ENCODE data around the gene IGSF9B. TPM values are rescaled to one million over a fixed set of nuclear protein-coding genes. Genes with fewer than 3 reads are reported as not detected.

IGSF9B gene
- total and polyA plus RNA-seq, 10 of the 15 experiments (the other 5 are each of a cell fraction or from before 2014, with no cell fraction given): 0.03 to 3.7 (median 0.20) TPM; not detected in 2

DNA sequence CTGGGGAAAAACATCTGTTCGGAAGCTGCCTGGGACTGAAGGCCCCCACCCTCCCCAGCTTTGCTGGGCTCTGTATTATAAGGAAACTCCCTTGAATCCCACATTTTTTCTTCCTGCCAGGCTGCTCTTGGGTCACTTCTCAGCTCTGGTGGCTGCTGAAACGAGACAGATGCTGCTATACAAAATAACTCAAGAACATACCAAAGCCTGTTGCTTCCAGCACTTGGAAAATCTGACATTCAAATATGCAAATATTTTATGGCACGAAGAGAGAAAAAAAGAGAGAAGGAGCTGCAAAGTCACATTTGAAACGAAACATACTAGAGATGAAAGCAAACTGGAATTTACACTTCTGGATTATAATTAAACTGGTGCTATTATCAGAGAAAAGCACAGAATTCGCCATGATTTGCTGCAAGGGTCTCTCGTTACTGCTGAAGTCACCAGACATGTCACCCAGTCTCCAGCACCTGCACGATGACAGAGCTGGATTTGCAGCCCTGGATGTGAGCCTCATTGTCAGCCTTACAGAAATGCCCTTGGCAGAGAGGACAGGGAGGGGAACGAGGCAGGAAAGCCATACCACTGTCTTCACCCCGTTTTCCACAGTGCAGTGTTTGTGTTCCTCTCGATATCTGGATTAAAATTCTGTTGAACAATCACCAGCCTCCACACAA lies 47.9 kb upstream of the IGSF9B start:
- WGBS (ENCODE audit: insufficient coverage, insufficient replicate concordance, low lambda C conversion rate, missing lambda C conversion rate): 22% methylated on average over 10 of the region's 10 CpGs
- intact Hi-C loops (cut with micrococcal nuclease; ENCODE audit: unreplicated experiment): no loop called here
- TF ChIP-seq MEF2B (IDR thresholded peaks at IDR 0.05; ENCODE audit: partially characterized antibody, poor library complexity, severe bottlenecking) (no peak), KAT2A (conservative IDR thresholded peaks at IDR 0.05; ENCODE audit: control insufficient read depth, low read depth, low read length) (no peak), ZNF24 (IDR thresholded peaks at IDR 0.05) (no peak), JUND (IDR thresholded peaks at IDR 0.05; ENCODE audit: low read depth, low read length) (no peak), CHD2 (IDR thresholded peaks at IDR 0.05; ENCODE audit: borderline replicate concordance, low read depth, low read length) (no peak), RAD51 (IDR thresholded peaks at IDR 0.05) (no peak), IKZF2 (IDR thresholded peaks at IDR 0.05) (no peak), HCFC1 (IDR thresholded peaks at IDR 0.05; ENCODE audit: low read length) (no peak), BACH1 (IDR thresholded peaks at IDR 0.05; ENCODE audit: borderline replicate concordance) (no peak), ZZZ3 (IDR thresholded peaks at IDR 0.05; ENCODE audit: control insufficient read depth, insufficient read length, low read depth) (no peak), YY1 (IDR thresholded peaks at IDR 0.05; ENCODE audit: low read depth, low read length) (no peak)
- TF ChIP-seq, protein P1, sequence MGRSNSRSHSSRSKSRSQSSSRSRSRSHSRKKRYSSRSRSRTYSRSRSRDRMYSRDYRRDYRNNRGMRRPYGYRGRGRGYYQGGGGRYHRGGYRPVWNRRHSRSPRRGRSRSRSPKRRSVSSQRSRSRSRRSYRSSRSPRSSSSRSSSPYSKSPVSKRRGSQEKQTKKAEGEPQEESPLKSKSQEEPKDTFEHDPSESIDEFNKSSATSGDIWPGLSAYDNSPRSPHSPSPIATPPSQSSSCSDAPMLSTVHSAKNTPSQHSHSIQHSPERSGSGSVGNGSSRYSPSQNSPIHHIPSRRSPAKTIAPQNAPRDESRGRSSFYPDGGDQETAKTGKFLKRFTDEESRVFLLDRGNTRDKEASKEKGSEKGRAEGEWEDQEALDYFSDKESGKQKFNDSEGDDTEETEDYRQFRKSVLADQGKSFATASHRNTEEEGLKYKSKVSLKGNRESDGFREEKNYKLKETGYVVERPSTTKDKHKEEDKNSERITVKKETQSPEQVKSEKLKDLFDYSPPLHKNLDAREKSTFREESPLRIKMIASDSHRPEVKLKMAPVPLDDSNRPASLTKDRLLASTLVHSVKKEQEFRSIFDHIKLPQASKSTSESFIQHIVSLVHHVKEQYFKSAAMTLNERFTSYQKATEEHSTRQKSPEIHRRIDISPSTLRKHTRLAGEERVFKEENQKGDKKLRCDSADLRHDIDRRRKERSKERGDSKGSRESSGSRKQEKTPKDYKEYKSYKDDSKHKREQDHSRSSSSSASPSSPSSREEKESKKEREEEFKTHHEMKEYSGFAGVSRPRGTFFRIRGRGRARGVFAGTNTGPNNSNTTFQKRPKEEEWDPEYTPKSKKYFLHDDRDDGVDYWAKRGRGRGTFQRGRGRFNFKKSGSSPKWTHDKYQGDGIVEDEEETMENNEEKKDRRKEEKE (IDR thresholded peaks at IDR 0.05): no peak
- TF ChIP-seq, protein P2, sequence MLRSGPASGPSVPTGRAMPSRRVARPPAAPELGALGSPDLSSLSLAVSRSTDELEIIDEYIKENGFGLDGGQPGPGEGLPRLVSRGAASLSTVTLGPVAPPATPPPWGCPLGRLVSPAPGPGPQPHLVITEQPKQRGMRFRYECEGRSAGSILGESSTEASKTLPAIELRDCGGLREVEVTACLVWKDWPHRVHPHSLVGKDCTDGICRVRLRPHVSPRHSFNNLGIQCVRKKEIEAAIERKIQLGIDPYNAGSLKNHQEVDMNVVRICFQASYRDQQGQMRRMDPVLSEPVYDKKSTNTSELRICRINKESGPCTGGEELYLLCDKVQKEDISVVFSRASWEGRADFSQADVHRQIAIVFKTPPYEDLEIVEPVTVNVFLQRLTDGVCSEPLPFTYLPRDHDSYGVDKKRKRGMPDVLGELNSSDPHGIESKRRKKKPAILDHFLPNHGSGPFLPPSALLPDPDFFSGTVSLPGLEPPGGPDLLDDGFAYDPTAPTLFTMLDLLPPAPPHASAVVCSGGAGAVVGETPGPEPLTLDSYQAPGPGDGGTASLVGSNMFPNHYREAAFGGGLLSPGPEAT (IDR thresholded peaks at IDR 0.05; ENCODE audit: low read depth): no peak
- TF ChIP-seq, protein P3, sequence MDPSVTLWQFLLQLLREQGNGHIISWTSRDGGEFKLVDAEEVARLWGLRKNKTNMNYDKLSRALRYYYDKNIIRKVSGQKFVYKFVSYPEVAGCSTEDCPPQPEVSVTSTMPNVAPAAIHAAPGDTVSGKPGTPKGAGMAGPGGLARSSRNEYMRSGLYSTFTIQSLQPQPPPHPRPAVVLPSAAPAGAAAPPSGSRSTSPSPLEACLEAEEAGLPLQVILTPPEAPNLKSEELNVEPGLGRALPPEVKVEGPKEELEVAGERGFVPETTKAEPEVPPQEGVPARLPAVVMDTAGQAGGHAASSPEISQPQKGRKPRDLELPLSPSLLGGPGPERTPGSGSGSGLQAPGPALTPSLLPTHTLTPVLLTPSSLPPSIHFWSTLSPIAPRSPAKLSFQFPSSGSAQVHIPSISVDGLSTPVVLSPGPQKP (IDR thresholded peaks at IDR 0.05; ENCODE audit: low read depth, low read length): no peak
- TF ChIP-seq, protein P4, sequence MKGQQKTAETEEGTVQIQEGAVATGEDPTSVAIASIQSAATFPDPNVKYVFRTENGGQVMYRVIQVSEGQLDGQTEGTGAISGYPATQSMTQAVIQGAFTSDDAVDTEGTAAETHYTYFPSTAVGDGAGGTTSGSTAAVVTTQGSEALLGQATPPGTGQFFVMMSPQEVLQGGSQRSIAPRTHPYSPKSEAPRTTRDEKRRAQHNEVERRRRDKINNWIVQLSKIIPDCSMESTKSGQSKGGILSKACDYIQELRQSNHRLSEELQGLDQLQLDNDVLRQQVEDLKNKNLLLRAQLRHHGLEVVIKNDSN (IDR thresholded peaks at IDR 0.05; ENCODE audit: borderline replicate concordance, extremely low read length, insufficient read depth, low read depth, low read length): no peak
- TF ChIP-seq, protein P5, sequence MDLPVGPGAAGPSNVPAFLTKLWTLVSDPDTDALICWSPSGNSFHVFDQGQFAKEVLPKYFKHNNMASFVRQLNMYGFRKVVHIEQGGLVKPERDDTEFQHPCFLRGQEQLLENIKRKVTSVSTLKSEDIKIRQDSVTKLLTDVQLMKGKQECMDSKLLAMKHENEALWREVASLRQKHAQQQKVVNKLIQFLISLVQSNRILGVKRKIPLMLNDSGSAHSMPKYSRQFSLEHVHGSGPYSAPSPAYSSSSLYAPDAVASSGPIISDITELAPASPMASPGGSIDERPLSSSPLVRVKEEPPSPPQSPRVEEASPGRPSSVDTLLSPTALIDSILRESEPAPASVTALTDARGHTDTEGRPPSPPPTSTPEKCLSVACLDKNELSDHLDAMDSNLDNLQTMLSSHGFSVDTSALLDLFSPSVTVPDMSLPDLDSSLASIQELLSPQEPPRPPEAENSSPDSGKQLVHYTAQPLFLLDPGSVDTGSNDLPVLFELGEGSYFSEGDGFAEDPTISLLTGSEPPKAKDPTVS (IDR thresholded peaks at IDR 0.05; ENCODE audit: low read depth, low read length): no peak

More for the DNA sequence above, 47.9 kb upstream of the IGSF9B start:
- Histone ChIP-seq H3K27ac (ENCODE audit: control insufficient read depth, insufficient read depth) (no peak overlapping the region), H4K20me1 (ENCODE audit: control insufficient read depth, insufficient read depth) (no peaks in the 10 kb centered on the region), H3K4me1 (ENCODE audit: control insufficient read depth, insufficient read depth, low read length) (0 out of 2 replicates have a peak, but pooled peaks cover 3% of the 10 kb centered on the region), H3K36me3 (ENCODE audit: control insufficient read depth in 2 of 2, insufficient read depth in 2 of 2, low read length in 1 of 2) (no peaks in the 10 kb centered on the region), H3K9me3 (replicated peaks; ENCODE audit: control insufficient read depth, insufficient read depth, low read length) (no peaks in the 10 kb centered on the region), H3K9ac (ENCODE audit: control insufficient read depth, insufficient read depth, low read length) (no peak overlapping the region), H3K79me2 (ENCODE audit: control insufficient read depth, insufficient read depth, low read length) (no peaks in the 10 kb centered on the region), H3K4me2 (ENCODE audit: control insufficient read depth, insufficient read depth) (no peak overlapping the region), H3K4me3 (no peak overlapping the region), H2AFZ (ENCODE audit: control insufficient read depth, low read depth, low read length) (no peak overlapping the region), H3K27me3 (replicated peaks in 1 of 2; ENCODE audit: control insufficient read depth in 2 of 2, insufficient read depth in 2 of 2, low read length in 1 of 2) (peaks cover 2 to 9% of the 10 kb centered on the region in 2 experiments; a peak in 3 of 4 replicates)
- SMC1A ChIA-PET (ENCODE audit: uncharacterized antibody, unreplicated experiment): no interaction called here
- in situ Hi-C loops (cut with MboI): no loop called here
- FAIRE-seq (no peak), ATAC-seq (no peak), DNase-seq (ENCODE audit: low read depth, low spot score) (no peak)
- CTCF ChIA-PET: no interaction called here
- BruUV-seq (replicated peaks): no TSS peak
- POLR2A ChIA-PET: no interaction called here
- RAD21 ChIA-PET (ENCODE audit: unreplicated experiment): no interaction called here
